Measurements from ENCODE around the gene DENND1A. TPM values are rescaled to one million over a fixed set of nuclear protein-coding genes. Genes with fewer than 3 reads are reported as not detected.

The DENND1A gene
- total RNA-seq, 4 donors from 2014 or later = 20.9 to 33.6 (median 23.7) TPM

GRCh38 chr9:123680352-123680751, 249.6 kb downstream of the DENND1A start:
- Histone ChIP-seq H3K36me3 (peaks cover 0 to 5% of the 10 kb centered on the region in 2 donors), H3K4me3 (no peak overlapping the region), H3K4me1 (peaks cover 0 to 17% (median 0%) of the 10 kb centered on the region in 3 donors), H3K27me3 (no peaks in the 10 kb centered on the region), H3K9me3 (no peaks in the 10 kb centered on the region), H3K27ac (no peak overlapping the region)
- 98% methylated on average over 8 of the region's 8 CpGs; no CpG with 5 or more reads in 1 of the 2 donors for WGBS, 2 donors (ENCODE audit: low coverage in 1 of 2)
- no peak for ATAC-seq
- TF ChIP-seq POLR2AphosphoS5 (IDR thresholded peaks at IDR 0.05) (no peak), POLR2A (IDR thresholded peaks at IDR 0.05) (no peak), EP300 (IDR thresholded peaks at IDR 0.05) (no peak), CTCF (IDR thresholded peaks at IDR 0.05) (no peak)

- H3K27me3 ChIP-seq = no peaks in the 10 kb centered on the region
- H3K4me1 ChIP-seq = peaks cover 0 to 17% (median 0%) of the 10 kb centered on the region in 3 donors
- TF ChIP-seq CTCF (IDR thresholded peaks at IDR 0.05) = no peak
- no peak overlapping the region for H3K4me3 ChIP-seq
- no peaks in the 10 kb centered on the region for H3K9me3 ChIP-seq
- ATAC-seq = no peak
- 86 to 95% methylated on average over 2 to 6 of the region's 16 CpGs for WGBS, 2 donors (ENCODE audit: low coverage in 1 of 2)
- H3K36me3 ChIP-seq = peaks cover 0 to 5% of the 10 kb centered on the region in 2 donors
- H3K27ac ChIP-seq = no peak overlapping the region
These were observed 250.5 kb downstream of the DENND1A start for GRCh38 chr9:123679330-123679987.

- Histone ChIP-seq H3K27ac (no peak overlapping the region), H3K9me3 (no peaks in the 10 kb centered on the region), H3K4me1 (peaks cover 0 to 17% (median 0%) of the 10 kb centered on the region in 3 donors), H3K4me3 (no peak overlapping the region), H3K27me3 (no peaks in the 10 kb centered on the region), H3K36me3 (peaks cover 0 to 5% of the 10 kb centered on the region in 2 donors)
- no peak for ATAC-seq
- 7 to 41% methylated on average over 5 of the region's 5 CpGs for WGBS, 2 donors (ENCODE audit: low coverage in 1 of 2)
- TF ChIP-seq POLR2AphosphoS5 (IDR thresholded peaks at IDR 0.05) (no peak), CTCF (IDR thresholded peaks at IDR 0.05) (no peak), POLR2A (IDR thresholded peaks at IDR 0.05) (no peak), EP300 (IDR thresholded peaks at IDR 0.05) (no peak)
These were observed 251.0 kb downstream of the DENND1A start for GRCh38 chr9:123678878-123679329.

- Histone ChIP-seq H3K27me3 (no peaks in the 10 kb centered on the region), H3K4me3 (no peak overlapping the region), H3K4me1 (peaks cover 0 to 17% (median 0%) of the 10 kb centered on the region in 3 donors), H3K27ac (no peak overlapping the region), H3K36me3 (peaks cover 0 to 5% of the 10 kb centered on the region in 2 donors), H3K9me3 (peaks cover 0 to 6% (median 0%) of the 10 kb centered on the region in 3 donors)
- TF ChIP-seq EP300 (IDR thresholded peaks at IDR 0.05) (no peak), POLR2AphosphoS5 (IDR thresholded peaks at IDR 0.05) (no peak), CTCF (IDR thresholded peaks at IDR 0.05) (no peak), POLR2A (IDR thresholded peaks at IDR 0.05) (no peak)
- 40 to 69% methylated on average over 2 to 11 of the region's 15 CpGs for WGBS, 2 donors (ENCODE audit: low coverage in 1 of 2)
- no peak for ATAC-seq
These were observed 251.7 kb downstream of the DENND1A start for GRCh38 chr9:123678038-123678877.
